A549 (cell line): ENCODE results near the gene SLC26A6.
A peak's percentile ranks its signal among the peaks of the same experiment; 100 is the strongest.

Source experiments
- CHD4 ChIP-seq: fragments of 200-600 bp; sonication (generic); IDR thresholded peaks from 2 replicates; pipeline ENCODE4 v1.6.1; 2016; ENCODE audit warnings: antibody characterized with exemption, mild to moderate bottlenecking, borderline replicate concordance
- CTCF ChIP-seq: fragments of >200 bp; sonication (Bioruptor Twin); formaldehyde crosslinking; IDR thresholded peaks from 3 replicates; pipeline ENCODE4 v1.5.1; 2016
- GATA3 ChIP-seq: IDR thresholded peaks from 2 replicates; pipeline ENCODE4 v1.6.1; 2012; ENCODE audit warnings: borderline replicate concordance
- MYC ChIP-seq: IDR thresholded peaks from 2 replicates; pipeline ENCODE4 v1.6.1; 2012; ENCODE audit warnings: mild to moderate bottlenecking, inconsistent platforms, low read length, improper control_type of control experiment, borderline replicate concordance
- POLR2A ChIP-seq: IDR thresholded peaks from 2 replicates; pipeline ENCODE4 v1.6.1; 2012; ENCODE audit warnings: mild to moderate bottlenecking, low read length
- RARB ChIP-seq: fragments of 250-450 bp; sonication (Bioruptor Pico); IDR thresholded peaks from 2 replicates; pipeline ENCODE4 v1.8.0; 2021; ENCODE audit warnings: mild to moderate bottlenecking, moderate library complexity
- SMC3 ChIP-seq: fragments of >200 bp; sonication (Bioruptor Twin); formaldehyde crosslinking; IDR thresholded peaks from 3 replicates; pipeline ENCODE4 v1.6.1; 2018; ENCODE audit warnings: inconsistent platforms
- TP53 ChIP-seq: fragments of 250-450 bp; sonication (Bioruptor Pico); IDR thresholded peaks from 2 replicates; pipeline ENCODE4 v1.5.0; 2021; ENCODE audit warnings: mild to moderate bottlenecking, moderate library complexity

DNA sequence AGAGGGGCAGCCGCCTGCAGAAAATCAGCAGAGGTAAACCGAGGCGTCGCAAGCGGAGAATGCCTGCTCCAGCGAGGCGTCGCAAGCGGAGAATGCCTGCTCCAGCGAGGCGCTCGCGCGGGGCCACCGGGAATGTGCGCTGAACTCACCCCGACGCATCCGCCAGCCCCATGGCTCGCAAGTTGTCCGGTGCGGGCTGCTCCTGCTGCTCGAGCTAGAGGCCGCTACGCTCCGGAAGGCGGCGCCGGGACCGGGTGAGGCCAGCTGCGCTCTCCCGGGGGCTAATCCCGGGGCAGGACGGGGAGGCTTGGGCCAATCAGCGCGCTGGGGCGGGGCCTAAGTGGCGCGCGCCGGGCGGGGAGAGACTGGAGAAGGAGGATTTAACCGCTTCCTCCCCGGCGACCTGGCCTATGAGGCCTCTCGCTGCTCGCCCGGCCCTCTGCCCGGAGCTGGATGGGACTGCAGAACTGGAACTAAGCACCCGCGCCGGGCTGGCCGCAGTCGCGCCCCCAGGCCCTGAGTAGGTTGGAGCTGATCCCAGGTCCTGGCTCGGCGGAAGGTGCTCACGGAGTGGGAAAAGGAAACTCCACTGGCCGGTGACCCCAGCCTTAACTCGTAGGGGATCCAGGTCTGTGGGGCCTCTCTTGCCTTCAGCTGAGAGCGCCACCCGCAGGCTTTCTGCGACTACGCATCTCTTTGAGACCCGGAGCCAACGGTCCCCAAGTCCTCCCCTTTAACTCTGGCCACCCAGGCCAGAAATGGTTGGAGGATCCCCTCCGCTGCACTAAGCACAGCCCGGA, at the start of gene SLC26A6:
- TF ChIP-seq POLR2A (peak; percentile 45), TP53 (no peak), CTCF (peak; percentile 53), MYC (no peak), CHD4 (no peak), SMC3 (peak; percentile 39; the same call in 1 of the 3 replicates), RARB (no peak), GATA3 (no peak)
